Endometrial microvascular endothelial cells (primary cell): ENCODE results near the gene LRWD1. TPM values are rescaled to one million over a fixed set of nuclear protein-coding genes. Genes with fewer than 3 reads are reported as not detected.
"Not testable (repeated sequence)": the region's sequence is repeated elsewhere in the genome, so short reads cannot be mapped to it uniquely, and the experiment has no call there.

ENCODE experiments used
- in situ Hi-C: cut with HindIII; loops from 2 replicates; pipeline ENCODE4 v1.10.0; 2017; ENCODE audit warnings: low sequenced_read_pairs, low pct_unique_long_range_greater_than_20kb; ENCODE audit errors: inconsistent ontology term
- total RNA-seq: library from RNA; depleted of rRNA; stranded (reverse); fragments of >200 nt; gene quantifications from one replicate; pipeline ENCODE4 v1.2.3, GENCODE V29; 2015; ENCODE audit errors: inconsistent ontology term

Gene LRWD1
- total RNA-seq, 1 donor from 2014 or later: 11.9 TPM

DNA sequence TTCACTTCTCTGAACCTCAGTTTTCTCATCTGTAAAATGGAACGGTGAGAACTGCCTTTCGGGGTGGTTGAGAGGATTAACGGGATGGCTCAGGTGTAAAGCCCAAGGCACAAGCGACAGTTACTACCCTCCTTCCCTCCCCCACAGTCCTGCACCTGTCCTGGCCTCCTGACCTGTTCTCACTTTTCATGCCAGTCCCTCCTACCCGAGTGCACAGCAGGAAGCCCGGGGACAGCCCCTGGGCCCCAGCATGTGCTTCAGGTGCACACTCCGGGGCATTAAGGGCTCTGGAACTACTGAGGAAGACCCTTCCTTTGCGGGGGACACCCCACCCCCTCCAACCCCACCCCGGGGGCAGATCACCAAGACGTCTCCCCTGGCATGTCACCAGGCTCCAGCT lies 52.2 kb downstream of the LRWD1 start:
- in situ Hi-C loops: not testable (repeated sequence)

DNA sequence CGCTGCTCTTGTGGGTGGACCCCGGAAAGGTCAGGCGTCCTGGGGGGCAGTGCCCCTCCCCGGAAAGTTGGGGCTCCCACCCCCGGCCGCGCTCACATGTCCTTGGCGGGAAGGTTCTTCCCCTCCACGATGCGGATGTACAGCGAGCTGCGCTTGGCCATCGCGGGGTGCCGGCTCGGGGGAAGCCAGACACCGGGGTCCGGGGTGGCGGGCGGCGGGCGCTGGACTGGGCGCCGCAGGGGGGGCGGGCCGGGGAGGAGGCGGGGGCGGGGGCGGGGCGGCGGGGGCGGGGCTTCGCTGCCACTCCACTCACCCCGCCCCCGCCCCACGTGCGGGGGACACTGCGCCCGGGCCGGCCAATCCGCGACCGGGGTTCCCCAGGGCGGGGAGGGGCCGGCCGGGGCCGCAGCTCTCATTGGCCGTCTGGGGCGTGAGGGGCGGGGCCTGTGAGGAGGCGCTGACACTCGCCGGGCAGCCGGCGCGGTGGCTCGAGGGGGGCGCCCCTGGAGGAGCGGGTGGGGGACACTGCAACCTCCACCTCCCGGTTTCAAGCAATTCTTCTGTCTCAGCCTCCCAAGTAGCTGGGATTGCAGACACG lies 52.9 kb downstream of the LRWD1 start, which contains the start of gene RASA4B:
TSS of gene RASA4B (minus strand) at position 228 of the 598 bp plus-strand sequence. CDS start at position 161, 67 bp downstream.
- in situ Hi-C loops: not testable (repeated sequence)

DNA sequence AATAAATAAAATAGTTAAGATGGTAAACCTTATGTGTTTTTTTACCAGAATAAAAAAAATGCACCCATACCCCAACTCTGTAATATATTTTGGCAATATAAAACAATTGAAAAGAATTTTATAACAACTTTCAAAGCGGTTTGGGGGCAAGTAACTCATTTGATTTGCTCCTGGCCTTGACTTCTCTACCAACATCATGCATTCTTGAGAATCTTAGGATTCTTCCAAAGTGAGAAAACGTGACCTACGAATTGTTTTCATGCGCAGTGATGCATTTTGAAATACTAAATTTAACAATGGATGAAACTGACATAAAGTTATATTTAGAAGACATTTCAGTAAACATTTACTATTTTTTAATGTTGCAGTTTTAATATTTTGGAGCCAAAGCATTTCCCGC lies 56.0 kb downstream of the LRWD1 start:
- in situ Hi-C loops: not testable (repeated sequence)

Other genes with a start within 250 kb of the LRWD1 start
- 0.56 TPM for gene SH2B2, start 178.1 kb upstream of the LRWD1 start, total RNA-seq
- gene SPDYE6, start 108.5 kb upstream of the LRWD1 start, total RNA-seq: not detected
- 5.6 TPM for gene PRKRIP1, start 68.6 kb upstream of the LRWD1 start, total RNA-seq
- 65.0 TPM for gene ORAI2, start 31.4 kb upstream of the LRWD1 start, total RNA-seq
- gene ALKBH4, start 121 bp upstream of the LRWD1 start, total RNA-seq: 12.8 TPM
- gene POLR2J, start 13.9 kb downstream of the LRWD1 start, total RNA-seq: 7.4 TPM
- gene RASA4B, start 52.8 kb downstream of the LRWD1 start, total RNA-seq: 2.7 TPM
- not detected for gene UPK3BL2, start 78.7 kb downstream of the LRWD1 start, total RNA-seq
- not detected for gene SPDYE2, start 86.2 kb downstream of the LRWD1 start, total RNA-seq
- 14.7 TPM for gene POLR2J3, start 107.6 kb downstream of the LRWD1 start, total RNA-seq
- gene RASA4, start 151.8 kb downstream of the LRWD1 start, total RNA-seq: 6.9 TPM
- gene UPK3BL1, start 177.8 kb downstream of the LRWD1 start, total RNA-seq: 38.5 TPM
- not detected for gene SPDYE2B, start 185.3 kb downstream of the LRWD1 start, total RNA-seq
- 2.0 TPM for gene POLR2J2, start 206.7 kb downstream of the LRWD1 start, total RNA-seq